HPDE6-E6E7 (cell line): ENCODE results near the gene LHX3.

ENCODE experiments used
- DNase-seq: peaks from one replicate; pipeline ENCODE4 v3.0.0; 2011; ENCODE audit warnings: missing footprints; ENCODE audit errors: extremely low spot score

LHX3 gene

DNA sequence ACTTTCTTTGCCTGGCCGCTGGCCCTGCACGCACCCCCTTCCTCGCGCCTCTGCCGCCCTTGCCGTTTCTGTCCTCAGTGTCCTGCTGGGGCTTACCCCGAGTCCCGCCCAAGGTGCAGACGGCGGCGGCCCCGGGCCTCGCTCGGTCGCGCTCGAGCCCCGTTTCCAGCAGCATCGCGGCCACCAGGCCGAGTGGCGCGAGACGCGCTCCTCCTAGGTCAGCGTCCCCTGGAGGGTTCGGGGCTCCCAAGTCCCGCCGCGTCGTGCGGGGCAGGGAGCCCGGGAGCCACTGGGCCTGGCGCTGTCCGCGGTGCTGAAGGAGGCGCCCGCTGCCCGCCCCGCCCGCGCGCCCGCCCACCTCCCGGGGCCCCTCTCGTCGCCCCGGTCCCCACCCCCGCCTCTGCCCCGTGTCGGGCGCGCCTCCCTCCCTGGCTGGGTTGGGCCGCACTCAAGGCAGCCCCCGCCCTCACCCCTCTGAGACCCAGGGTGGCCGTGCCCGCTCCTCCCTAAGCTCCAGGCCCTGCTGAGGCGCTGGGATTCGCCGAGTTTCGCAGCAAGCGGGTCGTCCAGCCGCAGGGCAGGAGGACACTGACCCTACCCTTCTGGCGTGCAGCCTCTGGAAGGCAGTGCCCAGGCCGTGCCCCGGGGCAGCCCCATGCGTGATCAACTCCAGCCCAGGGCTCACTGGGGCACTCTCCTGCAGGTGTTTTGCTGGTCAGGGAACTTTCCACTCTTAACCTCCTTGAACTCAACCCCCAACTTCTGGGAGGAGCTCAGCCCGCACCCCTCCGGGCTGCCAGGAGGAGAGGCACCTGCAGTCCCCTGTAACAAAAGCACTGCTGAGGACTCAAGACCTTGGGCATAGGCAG lies at the start of gene LHX3:
Gene LHX3 (minus strand): TSS at position 291 of the 869 bp plus-strand sequence. CDS start 116 bp downstream, at position 175.
- no peak for DNase-seq

DNA sequence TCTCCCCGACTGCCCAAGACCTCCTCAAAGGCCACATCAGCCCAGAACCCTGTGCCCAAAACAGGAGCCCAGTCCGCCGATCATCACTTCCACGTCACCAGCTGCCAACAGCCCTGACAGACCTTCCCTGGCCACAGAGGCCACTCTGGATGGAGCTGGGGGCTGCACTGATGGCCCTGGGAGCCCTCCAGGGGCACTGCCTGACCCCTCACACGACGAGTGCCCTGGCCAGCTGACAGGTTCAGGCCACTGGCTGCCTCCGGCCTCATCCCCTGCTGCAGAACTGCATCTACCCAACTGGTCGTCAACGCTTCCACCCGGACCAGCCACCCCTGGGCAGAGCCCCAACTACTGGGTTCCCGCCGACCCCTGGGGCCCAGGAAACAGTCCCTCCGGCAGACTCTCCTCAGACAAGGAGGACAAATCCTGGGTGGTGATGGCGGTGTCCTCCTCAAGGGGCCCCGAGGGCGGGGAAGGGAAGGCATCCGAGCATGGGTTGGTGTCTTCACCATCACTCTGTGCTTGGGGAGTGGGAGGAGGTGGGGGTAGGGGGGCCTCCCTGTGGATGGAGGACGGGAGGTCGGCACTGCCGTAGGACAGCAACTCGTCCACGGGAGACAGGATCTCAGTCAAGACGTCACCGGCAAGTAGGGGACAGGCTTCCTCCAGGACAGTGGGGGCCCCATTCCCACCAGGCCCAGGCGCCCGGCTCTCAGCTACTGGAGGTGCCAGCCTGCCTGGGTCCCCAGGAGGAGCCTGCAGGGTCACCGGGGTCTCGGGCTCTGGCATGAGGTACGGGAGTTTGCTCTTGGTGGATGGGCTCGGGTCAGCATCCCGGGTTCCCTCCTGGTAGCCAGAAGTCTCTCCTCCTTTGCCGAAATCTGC lies 48.6 kb upstream of the LHX3 start:
- DNase-seq, result no peak

DNA sequence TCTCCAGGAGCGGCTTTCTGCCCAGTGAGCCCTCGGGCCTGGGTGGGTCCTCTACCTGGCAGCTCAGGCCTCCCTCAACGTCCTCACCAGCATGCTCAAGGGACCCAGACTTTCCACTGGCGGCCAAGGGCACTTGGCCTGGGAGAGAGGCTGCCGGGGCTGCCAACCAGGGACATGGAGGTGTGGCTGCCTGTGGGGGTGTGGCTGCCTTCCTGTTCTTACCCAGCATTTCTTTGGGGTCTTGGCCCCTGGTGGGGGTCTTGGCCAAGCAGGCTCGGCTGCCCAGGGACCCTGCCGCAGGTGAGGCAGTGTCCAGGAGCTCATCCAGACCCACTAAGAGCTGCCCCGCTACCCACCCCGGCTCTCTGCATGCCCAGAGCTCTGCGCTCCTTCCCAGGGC lies 47.9 kb upstream of the LHX3 start:
- no peak for DNase-seq

DNA sequence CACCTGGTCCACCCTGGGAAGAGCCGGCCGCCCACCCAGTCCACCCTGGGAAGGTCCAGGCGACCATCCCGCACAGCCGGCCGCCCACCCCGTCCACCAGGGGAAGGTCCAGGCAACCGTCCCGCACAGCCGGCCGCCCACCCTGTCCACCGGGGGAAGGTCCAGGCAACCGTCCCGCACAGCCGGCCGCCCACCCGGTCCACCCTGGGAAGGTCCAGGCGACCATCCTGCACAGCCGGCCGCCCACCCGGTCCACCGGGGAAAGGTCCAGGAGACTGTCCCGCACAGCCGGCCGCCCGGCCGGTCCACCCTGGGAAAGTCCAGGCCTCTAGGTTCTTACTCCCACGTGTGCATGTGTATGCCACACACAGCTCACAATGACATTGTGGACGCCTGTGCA lies 47.4 kb upstream of the LHX3 start:
- DNase-seq, result no peak

DNA sequence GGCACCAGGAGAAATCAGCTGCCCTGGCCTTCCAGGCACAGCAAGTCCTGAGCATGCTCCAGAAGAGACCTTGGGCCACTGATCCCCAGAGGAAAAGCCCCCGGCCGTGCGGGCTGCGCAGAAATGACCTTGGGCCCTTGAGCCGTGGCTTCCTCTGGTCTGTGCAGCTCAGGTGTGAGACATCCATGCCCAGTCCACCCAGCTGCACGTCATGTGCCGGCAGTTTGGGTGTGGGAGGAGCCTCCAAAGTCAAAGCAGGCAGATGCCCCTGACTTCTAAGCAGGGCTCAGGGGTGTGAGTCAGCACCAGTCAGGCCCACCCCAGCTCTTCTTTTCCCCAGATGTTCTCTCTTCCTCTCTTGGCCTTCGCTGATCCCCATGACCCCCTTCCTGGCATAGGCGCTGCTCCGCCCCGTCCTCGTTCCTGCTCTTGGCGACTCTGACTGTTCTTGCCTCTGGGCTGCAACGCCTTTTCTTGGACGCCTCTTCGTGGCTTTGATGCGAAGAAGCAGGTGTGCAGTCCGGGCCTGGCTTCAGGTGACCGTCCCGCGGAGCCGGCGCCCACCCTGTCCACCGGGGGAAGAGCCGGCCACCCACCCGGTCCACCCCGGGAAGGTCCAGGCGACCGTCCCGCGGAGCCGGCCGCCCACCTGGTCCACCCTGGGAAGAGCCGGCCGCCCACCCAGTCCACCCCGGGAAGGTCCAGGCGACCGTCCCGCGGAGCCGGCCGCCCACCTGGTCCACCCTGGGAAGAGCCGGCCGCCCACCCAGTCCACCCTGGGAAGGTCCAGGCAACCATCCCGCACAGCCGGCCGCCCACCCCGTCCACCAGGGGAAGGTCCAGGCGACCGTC lies 46.6 kb upstream of the LHX3 start:
- DNase-seq, result no peak

DNA sequence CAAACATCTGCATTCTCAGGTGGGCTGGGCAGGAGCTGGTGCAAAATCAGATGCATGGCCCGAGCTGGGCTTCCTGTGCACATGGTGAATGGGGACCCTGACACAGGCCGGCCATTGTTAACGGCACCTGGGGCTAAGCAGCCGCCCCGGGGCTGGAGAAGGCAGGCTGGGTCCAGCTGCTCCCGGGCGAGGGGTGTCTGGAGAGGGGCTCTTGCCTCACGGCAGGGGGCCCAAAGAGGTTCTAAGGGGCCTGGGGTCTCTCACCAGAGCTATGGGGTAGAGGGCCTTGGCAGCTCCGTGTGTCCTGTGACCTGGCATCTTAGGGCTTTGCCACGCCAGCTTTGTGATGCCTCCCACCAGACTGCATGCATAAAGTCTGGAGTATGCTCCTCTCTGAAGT lies 45.7 kb upstream of the LHX3 start:
- no peak for DNase-seq

DNA sequence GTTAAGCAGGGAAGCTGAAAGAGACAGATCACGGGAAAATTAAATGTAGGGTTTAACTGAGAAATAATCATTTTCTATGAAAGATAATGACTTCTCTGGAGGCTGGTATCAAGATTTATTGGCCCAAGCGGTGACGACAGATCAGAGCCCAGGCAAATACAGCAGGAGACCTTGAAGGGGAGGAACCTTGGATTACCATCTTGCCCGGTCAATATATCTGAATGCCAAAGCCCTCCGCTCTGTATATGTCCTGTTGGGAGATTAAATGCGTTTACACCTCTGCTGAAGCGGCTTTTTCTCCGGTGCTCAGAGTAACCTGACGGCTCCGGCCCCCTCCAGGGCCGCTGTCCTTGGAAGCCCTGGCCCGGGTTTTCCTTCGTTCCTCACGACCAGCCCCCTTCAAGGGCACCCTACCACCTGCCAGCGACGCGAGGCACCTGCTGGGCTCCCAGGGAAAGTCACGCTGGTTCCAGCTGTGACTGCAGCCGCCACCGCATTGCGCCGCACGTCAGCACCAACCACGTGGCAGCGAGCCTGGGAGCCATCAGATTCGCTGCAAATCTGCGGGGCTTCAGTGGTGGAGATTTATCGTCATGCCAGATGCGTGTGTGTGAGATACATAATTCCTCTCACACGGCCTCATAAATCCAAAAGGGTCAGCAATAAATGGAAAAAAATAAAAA lies 45.1 kb upstream of the LHX3 start:
- no peak for DNase-seq

DNA sequence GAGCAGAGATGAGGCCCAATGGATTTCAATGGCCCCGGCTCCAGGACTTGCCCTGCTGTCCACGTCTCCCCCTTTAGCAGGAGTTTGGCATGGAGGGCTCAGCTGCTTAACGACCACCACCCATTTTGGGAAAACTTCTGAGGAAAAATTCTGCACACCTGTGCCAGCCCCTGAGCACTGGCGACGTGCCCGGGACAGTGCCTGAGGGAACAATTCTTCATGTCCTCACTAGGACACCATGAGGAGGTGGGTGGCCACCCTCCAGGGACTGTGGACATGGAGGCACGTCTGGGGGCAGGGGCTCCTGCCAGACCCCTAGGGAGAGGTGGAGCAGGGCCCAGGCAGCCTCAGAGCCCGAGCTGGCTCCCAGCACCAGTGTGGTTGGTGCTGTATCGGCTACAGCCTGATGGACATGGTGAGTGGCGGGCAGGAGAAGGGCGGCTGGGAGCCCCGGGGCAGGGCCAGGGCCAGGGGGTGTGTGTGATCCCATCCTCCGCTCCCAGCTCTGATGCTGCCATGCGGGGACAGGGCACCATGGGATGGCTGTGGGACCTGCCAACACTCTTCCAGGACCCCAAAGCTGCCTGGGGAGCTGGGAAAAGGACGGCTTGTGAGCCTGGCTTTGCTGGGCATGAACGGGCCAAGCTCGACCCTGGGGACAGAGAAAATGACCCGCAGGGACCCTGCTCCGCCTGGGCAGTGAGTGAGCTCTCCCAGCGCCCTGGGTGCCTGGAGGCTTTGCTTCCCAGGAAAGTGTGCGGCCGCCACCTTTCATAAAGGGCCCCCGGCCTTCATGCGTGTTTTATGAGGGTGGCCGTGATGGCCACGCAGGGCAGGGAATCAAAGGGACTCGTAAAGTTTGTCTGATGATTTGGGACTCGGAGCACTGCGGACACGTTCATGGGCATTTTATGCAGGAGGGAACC lies 44.3 kb upstream of the LHX3 start:
- DNase-seq, result no peak

DNA sequence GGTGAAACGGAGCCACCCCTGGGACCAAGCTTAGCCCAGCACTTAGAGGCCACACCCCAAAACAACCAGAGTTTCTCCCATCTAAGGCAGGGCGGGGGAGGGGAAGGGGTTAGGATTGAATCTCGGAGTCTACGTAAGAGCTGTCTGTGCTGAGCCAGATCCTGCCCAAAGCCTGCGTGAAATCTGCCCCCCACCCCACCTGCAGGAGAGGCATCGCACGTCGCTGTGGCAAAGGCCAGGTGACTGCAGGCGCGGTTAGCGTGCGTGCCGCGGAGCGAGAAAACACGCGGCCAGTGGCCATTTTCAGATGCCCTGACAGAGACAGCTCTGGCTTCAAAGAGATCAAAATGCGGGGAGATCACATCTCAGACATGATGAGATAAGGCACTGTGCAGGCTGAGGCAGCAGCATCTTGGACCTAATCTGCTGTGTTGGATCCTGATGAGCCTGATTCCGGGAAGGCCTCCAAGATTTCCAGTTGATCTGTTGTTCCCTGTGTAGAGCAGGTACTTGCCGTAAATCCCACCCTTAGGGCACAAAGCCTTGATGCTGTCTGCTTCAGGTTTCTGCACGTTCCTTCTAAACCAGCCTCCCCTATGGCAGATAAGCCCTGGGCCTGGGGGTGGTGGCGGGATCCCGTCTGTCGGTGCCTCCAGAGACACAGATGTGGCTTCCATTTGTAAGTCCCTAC lies 43.2 kb upstream of the LHX3 start:
- DNase-seq, result no peak

DNA sequence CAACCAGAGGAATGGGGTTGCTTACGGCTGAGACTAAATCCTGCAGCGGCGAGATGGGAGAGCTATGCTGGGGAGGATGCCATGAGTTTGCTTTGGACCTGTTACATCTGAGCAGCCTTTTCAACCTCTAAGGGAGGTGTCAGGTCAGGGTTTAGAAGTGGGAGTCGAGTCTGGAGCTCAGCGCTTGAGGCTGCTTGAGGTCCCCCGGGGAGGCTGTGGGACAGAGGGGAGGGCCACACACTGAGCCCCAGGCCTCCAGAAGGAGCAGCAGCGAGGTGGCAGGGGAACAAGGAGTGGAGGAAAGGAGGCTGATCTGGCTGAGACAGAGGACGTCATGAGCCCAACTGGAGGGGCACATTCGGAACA lies 42.6 kb upstream of the LHX3 start:
- DNase-seq, result no peak

DNA sequence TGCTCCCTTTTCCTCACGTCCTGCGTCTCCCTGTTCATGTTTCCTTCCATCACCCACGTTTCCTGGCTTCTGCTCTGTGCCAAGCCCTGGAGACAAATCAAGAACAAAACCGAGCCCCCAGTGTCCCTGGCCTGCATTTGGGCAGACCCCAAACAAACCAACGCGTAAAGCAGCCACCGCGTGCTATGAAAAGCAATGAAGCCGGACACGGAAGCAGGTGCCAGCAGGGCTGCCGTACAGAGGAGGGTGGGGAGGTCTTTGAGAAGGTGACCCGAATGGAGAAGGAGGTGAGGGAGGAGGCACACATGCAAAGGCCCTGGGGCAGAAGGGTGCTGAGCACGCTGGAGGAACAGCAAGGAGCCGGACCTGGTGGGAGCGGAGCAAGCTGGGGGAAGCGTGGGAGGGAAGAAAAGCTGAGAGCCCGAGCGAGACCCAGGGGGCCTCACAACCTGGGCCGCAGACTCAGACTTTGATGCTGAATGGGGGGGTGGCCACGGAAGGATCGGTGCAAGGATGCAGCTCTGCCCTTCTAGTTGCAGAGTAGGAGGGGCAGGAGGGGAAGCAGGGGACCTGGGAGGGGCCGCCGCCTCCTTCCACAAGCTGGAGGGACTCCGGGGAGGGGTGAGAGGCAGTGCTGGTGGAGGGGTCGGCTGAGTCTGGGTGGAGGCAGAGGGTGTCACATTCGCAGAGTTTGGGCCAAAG lies 42.1 kb upstream of the LHX3 start:
- no peak for DNase-seq

DNA sequence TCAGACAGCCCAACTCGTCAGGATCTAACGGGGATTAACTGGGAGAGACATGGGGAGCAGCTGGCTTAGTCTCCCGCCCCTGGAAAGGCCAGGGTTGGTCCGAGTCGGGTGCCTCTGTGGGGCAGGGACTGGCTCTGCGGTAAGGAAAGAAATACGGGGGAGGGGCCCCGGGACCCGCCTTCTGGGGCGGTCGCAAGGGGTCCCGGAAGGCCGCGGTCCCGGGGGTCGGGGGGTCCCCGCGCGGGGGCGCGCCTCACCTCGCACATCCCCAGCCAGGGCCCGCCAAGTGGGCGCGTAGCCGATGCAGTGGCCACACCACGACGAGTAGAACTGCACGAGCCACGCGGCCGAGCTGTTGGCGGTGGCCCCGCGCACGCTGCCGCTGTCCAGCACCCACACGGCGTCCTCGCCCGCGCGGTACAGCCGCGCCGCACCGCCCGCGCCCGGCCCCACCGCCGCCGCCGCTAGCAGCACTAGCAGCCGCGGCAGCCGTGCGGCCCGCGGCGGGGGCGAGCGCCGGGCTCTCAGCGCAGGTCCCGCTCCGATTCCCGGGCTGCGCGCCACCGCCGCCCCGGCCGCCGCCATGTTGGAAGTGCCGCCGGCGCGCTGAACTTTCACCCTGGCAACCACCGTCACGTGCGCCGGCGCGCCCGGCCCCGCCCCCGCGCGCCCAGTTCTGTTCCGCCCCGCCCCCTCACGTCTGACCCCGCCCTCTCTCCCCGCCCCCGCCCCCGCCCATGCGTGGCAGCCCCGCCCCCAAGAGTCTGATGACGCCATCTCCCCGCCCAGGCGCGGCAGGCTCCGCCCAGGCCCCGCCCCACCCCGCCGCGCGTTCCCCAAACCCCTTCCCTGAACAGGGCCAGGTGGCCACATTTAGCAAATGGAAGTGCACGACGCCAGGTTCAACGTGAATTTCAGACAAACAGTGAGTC lies 40.6 kb upstream of the LHX3 start, which contains the start of gene QSOX2:
Gene QSOX2 (minus strand): TSS at position 594 of the 932 bp plus-strand sequence. CDS start 9 bp downstream, at position 585.
- peak; percentile 51 for DNase-seq

DNA sequence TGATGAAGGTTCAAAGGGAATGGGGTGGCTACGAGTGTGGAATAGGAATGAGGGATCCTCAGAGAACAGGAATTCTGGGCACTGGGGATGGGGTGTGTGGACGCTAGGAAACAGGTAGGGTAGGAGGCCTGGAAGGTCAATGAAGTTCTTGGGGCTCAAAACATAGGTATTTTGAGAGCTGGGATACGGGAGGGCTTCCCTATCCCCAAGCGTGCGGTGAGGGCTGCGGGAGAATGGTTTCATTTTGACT lies 40.0 kb upstream of the LHX3 start:
- no peak for DNase-seq

DNA sequence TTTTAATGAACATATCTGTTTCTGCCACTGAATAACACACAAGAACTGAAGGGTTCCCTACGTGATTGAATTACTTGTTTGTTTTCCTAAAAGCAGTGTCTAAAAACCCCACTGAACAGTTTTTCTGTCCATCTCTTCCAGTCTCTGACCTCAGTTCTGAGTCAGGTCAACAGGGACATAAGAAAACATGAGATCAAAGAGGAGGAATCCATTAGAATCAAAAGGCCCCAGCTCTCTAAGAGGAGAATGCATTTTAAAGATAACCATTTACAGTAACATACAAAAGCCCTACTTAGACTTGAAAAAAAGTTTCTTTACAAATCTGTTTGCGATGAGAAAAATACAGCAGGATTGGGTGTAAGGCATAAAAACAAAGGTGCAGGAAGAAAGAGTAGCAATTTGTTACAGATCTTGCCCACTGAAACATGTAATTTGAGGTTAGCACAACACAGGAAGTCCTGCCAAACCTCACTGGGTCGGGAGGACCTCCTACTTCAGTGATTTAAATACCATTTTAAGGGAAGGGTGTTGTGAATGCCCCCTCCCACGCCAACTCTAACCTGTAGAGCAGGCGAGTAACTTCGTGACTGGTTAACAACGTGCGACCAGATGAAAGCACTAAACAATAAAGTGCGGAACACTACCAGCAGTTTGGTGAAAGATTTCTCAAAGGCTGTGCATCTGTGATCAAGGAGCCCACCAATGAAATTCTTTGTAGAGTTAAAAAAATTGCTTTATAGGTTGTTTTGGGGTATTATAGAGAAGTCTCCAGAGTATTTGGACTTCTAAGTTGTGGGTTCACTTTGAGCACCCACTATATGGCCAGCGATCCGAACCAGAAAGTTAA lies 39.4 kb upstream of the LHX3 start:
- no peak for DNase-seq

DNA sequence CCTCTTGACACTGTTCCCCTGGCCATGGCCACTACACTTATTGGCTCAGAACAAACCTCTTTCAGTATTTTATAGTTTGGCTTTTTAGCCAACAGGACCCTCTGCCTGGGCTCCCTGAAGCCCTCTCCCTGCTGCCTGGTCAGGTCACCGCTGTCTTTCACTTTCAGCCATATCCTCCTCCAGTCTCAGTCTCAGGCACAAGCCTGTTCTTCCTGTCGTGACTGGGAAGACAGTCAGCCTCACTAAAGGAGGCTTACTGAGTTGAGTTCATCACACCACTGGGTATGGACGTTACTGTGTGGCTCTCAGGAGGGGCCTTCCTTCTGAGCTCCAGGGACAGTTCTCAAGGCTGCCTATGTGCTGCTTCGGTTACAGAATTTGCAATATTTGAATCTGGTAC lies 38.7 kb upstream of the LHX3 start:
- DNase-seq, result no peak

DNA sequence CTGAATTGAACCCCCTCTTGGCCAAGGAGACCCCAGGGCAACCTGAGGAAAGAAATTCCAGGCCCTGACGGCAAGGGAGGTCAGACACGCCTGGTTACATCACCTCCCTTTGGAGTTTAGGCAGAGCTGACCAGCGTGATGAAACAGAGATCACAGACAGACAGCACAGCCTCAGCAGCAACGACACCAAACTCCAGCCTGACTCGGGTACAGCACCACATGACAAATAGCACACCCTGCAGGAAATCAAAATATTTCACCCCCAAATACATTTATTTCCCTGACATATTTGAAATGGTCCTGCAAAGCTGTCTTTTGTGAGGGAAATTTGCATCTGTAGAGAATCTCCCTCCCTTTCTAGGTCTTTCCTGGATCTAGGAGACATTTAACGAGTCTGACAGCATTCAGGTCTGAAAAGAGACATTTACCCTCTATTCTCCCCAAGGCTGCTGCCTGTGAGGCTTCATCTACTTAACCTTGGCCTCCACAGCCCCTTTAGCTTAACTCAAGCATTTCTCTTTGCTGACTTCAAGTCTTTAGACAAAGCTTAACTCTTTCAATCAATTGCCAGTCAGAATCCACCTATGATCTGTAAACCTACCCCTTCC lies 38.1 kb upstream of the LHX3 start:
- DNase-seq, result no peak

DNA sequence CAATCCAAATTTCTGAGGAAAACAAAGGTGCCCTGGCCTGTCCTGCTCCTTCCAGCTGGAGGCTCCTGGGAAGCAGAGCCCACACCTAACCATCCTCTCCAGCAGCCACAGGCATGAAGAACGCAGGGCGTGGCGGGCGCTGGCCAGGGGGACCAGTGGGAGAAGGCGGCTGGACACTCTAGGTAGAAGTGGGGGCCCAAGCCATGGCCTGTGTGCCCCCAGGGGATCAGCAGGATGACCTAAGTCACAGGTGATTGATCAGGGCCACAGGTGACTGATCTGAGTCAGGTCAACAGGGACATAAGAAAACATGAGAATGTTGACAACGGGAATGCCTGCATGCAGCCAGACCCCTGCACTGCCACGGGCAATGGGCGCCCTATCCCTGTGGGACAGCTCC lies 37.3 kb upstream of the LHX3 start:
- DNase-seq, result no peak
